HCT116 (cell line): ENCODE measurements around the gene FA2H. TPM values are rescaled to one million over a fixed set of nuclear protein-coding genes. Genes with fewer than 3 reads are reported as not detected.

Experiments
- ATAC-seq: fragments of 200-7000 bp; cut with Tn5 transposase; 2 replicates; pipeline ENCODE4 v1.9.1; 2020; ENCODE audit warnings: mild to moderate bottlenecking, moderate library complexity
- BruUV-seq: library from RNA; stranded (reverse); fragments of 400-500 nt; replicated peaks from 2 replicates; lab custom pipeline; 2021; lab: Mats Ljungman, UMichigan
- CTCF ChIA-PET: fragments of 300-600 bp; sonication (Branson Sonifier 250); formaldehyde crosslinking; loops from one replicate; lab custom pipeline; 2021; ENCODE audit warnings: antibody characterized with exemption; lab: Charles Lee
- POLR2A ChIA-PET: fragments of 300-600, 350-600 bp; sonication (Branson Sonifier 250); formaldehyde crosslinking; loops from one replicate; lab custom pipeline; 2021; ENCODE audit warnings: antibody characterized with exemption; lab: Charles Lee
- RAD21 ChIA-PET, 2 experiments: fragments of 300-600 bp; sonication (Branson Sonifier 250); formaldehyde crosslinking; loops; one replicate each; lab custom pipeline; 2023; ENCODE audit warnings: low total read pairs in 2 of 2; ENCODE audit not compliant: uncharacterized antibody in 2 of 2, unreplicated experiment in 2 of 2, low non-redundant PET in 1 of 2; lab: Charles Lee
- DNase-seq: peaks from one replicate; pipeline ENCODE4 v3.0.0-alpha.2; 2010; ENCODE audit warnings: low read depth, low spot score
- H2AFZ ChIP-seq: fragments of 200-600 bp; shearing (Covaris generic), sonication (generic); 2 replicates; pipeline ENCODE4 v1.6.1; 2017; ENCODE audit warnings: low read depth, mixed run types, mixed read lengths, antibody characterized with exemption, low read length; ENCODE audit not compliant: poor library complexity, severe bottlenecking
- H3K27ac ChIP-seq: 2 replicates; pipeline ENCODE4 v1.5.1; 2012; ENCODE audit warnings: low read depth, low read length
- H3K27me3 ChIP-seq: fragments of 200-600 bp; sonication (generic); 2 replicates; pipeline ENCODE4 v1.6.1; 2016; ENCODE audit warnings: mixed run types, low read length, mixed read lengths; ENCODE audit not compliant: insufficient read depth
- H3K36me3 ChIP-seq, 2 experiments: fragments of 200-500 bp in 1 of 2; fragments of 200-600 bp in 1 of 2; sonication (Bioruptor generic) in 1 of 2; sonication (generic) in 1 of 2; 2 replicates each; pipeline versions ENCODE4 v1.5.1 to v1.6.1; 2014 to 2016; ENCODE audit warnings: low read length in 2 of 2, inconsistent platforms in 1 of 2, mixed read lengths in 1 of 2, mixed run types in 1 of 2; ENCODE audit not compliant: insufficient read depth in 2 of 2, control insufficient read depth in 1 of 2
- H3K4me1 ChIP-seq, 2 experiments: fragments of 200-600 bp in 1 of 2; sonication (generic) in 1 of 2; 2 replicates each; pipeline versions ENCODE4 v1.5.1 to v1.6.1; 2012 to 2017; ENCODE audit warnings: low read length in 2 of 2, inconsistent platforms in 1 of 2, mild to moderate bottlenecking in 1 of 2, mixed read lengths in 1 of 2, mixed run types in 1 of 2, moderate library complexity in 1 of 2; ENCODE audit not compliant: insufficient read depth in 2 of 2, control insufficient read depth in 1 of 2
- H3K4me2 ChIP-seq: fragments of 200-600 bp; sonication (generic); 2 replicates; pipeline ENCODE4 v1.6.1; 2017; ENCODE audit warnings: mixed run types, low read length, mixed read lengths
- H3K4me3 ChIP-seq, 2 experiments: fragments of 200-600 bp in 1 of 2; sonication (generic) in 1 of 2; replicated peaks in 1 of 2; 2 replicates each; pipeline ENCODE4 v1.5.1; 2011 to 2016; ENCODE audit warnings: low read length in 2 of 2, control low read depth in 1 of 2, low read depth in 1 of 2, mild to moderate bottlenecking in 1 of 2, mixed read lengths in 1 of 2, mixed run types in 1 of 2
- H3K79me2 ChIP-seq: fragments of 200-600 bp; sonication (generic); 2 replicates; pipeline ENCODE4 v1.6.1; 2017; ENCODE audit warnings: mild to moderate bottlenecking, mixed run types, low read length, moderate library complexity, mixed read lengths; ENCODE audit not compliant: insufficient read depth
- H3K9ac ChIP-seq: fragments of 200-600 bp; sonication (generic); 2 replicates; pipeline ENCODE4 v1.6.1; 2016; ENCODE audit warnings: low read length, mixed read lengths
- H3K9me2 ChIP-seq: fragments of 200-600 bp; sonication (generic), shearing (Covaris generic); 2 replicates; pipeline ENCODE4 v1.6.1; 2017; ENCODE audit warnings: mixed run types, mild to moderate bottlenecking, moderate library complexity; ENCODE audit not compliant: insufficient read depth
- H3K9me3 ChIP-seq, 2 experiments: fragments of 200-500 bp in 1 of 2; fragments of 200-600 bp in 1 of 2; sonication (Bioruptor generic) in 1 of 2; sonication (generic) in 1 of 2; 2 replicates each; pipeline ENCODE4 v1.6.1; 2014 to 2017; ENCODE audit warnings: low read length in 2 of 2, mixed read lengths in 2 of 2, inconsistent platforms in 1 of 2, low read depth in 1 of 2, mild to moderate bottlenecking in 1 of 2, mixed run types in 1 of 2, moderate library complexity in 1 of 2; ENCODE audit not compliant: control insufficient read depth in 1 of 2, insufficient read depth in 1 of 2
- H4K20me1 ChIP-seq: fragments of 200-600 bp; sonication (generic), shearing (Covaris generic); 2 replicates; pipeline ENCODE4 v1.6.1; 2017; ENCODE audit warnings: mixed run types, mild to moderate bottlenecking, moderate library complexity; ENCODE audit not compliant: insufficient read depth
- CBX3 ChIP-seq: IDR thresholded peaks from 2 replicates; pipeline ENCODE4 v1.6.1; 2012; ENCODE audit warnings: low read depth
- CEBPB ChIP-seq: IDR thresholded peaks from 2 replicates; pipeline ENCODE4 v1.6.1; 2012; ENCODE audit warnings: low read depth
- CTCF ChIP-seq, 3 experiments: fragments of 200-600 bp in 1 of 3; sonication (generic) in 1 of 3; IDR thresholded peaks in 2 of 3; conservative IDR thresholded peaks in 1 of 3; 2 replicates each; pipeline ENCODE4 v1.5.1; 2012 to 2017; ENCODE audit warnings: low read depth in 2 of 3, low read length in 2 of 3, antibody characterized with exemption in 1 of 3, borderline replicate concordance in 1 of 3, control low read depth in 1 of 3, mild to moderate bottlenecking in 1 of 3, mixed read lengths in 1 of 3, mixed run types in 1 of 3, moderate library complexity in 1 of 3; ENCODE audit not compliant: insufficient read depth in 1 of 3
- ELF1 ChIP-seq: IDR thresholded peaks from 2 replicates; pipeline ENCODE4 v1.6.1; 2012; ENCODE audit warnings: low read depth, borderline replicate concordance
- EZH2 ChIP-seq: fragments of 200-600 bp; sonication (generic); IDR thresholded peaks from 2 replicates; pipeline ENCODE4 v1.6.1; 2017; ENCODE audit warnings: antibody characterized with exemption, mixed run types
- EZH2phosphoT487 ChIP-seq: fragments of 200-600 bp; IDR thresholded peaks from 2 replicates; pipeline ENCODE4 v1.6.1; 2018; ENCODE audit warnings: antibody characterized with exemption, borderline replicate concordance
- FOSL1 ChIP-seq: IDR thresholded peaks from 2 replicates; pipeline ENCODE4 v1.6.1; 2012; ENCODE audit warnings: low read depth
- JUND ChIP-seq: IDR thresholded peaks from 2 replicates; pipeline ENCODE4 v1.6.1; 2012
- MAX ChIP-seq: IDR thresholded peaks from 2 replicates; pipeline ENCODE4 v1.6.1; 2012
- POLR2AphosphoS5 ChIP-seq: IDR thresholded peaks from 2 replicates; pipeline ENCODE4 v1.6.1; 2011; ENCODE audit warnings: mild to moderate bottlenecking, low read depth, low read length, moderate library complexity
- RAD21 ChIP-seq: IDR thresholded peaks from 2 replicates; pipeline ENCODE4 v1.6.1; 2012; ENCODE audit warnings: low read depth, mild to moderate bottlenecking
- REST ChIP-seq: IDR thresholded peaks from 2 replicates; pipeline ENCODE4 v1.6.1; 2012; ENCODE audit warnings: low read depth
- SIN3A ChIP-seq: IDR thresholded peaks from 2 replicates; pipeline ENCODE4 v1.6.1; 2012; ENCODE audit warnings: low read depth
- SP1 ChIP-seq: IDR thresholded peaks from 2 replicates; pipeline ENCODE4 v1.6.1; 2012; ENCODE audit warnings: low read depth
- SRF ChIP-seq: IDR thresholded peaks from 2 replicates; pipeline ENCODE4 v1.6.1; 2012; ENCODE audit warnings: low read depth
- YY1 ChIP-seq: IDR thresholded peaks from 2 replicates; pipeline ENCODE4 v1.6.1; 2011; ENCODE audit warnings: low read length, low read depth, moderate library complexity, mild to moderate bottlenecking; ENCODE audit not compliant: insufficient replicate concordance; ENCODE audit errors: extremely low read depth
- ZBTB33 ChIP-seq: IDR thresholded peaks from 2 replicates; pipeline ENCODE4 v1.6.1; 2011; ENCODE audit warnings: mild to moderate bottlenecking, low read length, moderate library complexity; ENCODE audit not compliant: insufficient replicate concordance; ENCODE audit errors: extremely low read depth
- ZFX ChIP-seq: fragments of 450-650 bp; IDR thresholded peaks from 2 replicates; pipeline ENCODE4 v1.6.1; 2017
- ZNF274 ChIP-seq: fragments of 200-500 bp; sonication (Bioruptor generic); IDR thresholded peaks from 2 replicates; pipeline ENCODE4 v1.6.1; 2014; ENCODE audit warnings: mild to moderate bottlenecking, low read depth, low read length, inconsistent platforms
- intact Hi-C: fragments of 100-400 bp; cut with micrococcal nuclease; formaldehyde crosslinking; loops from 2 replicates; pipeline ENCODE4 v1.10.0; 2022
- total RNA-seq: library from RNA; stranded (reverse); gene quantifications from one replicate; pipeline ENCODE4 v1.2.1, GENCODE V29; 2021; ENCODE audit not compliant: unreplicated experiment
- TF ChIP-seq, protein P1 (sequence below): IDR thresholded peaks from 2 replicates; pipeline ENCODE4 v1.6.1; 2012

FA2H gene
- total RNA-seq, 1 experiment from 2014 or later, result 11.1 TPM

DNA sequence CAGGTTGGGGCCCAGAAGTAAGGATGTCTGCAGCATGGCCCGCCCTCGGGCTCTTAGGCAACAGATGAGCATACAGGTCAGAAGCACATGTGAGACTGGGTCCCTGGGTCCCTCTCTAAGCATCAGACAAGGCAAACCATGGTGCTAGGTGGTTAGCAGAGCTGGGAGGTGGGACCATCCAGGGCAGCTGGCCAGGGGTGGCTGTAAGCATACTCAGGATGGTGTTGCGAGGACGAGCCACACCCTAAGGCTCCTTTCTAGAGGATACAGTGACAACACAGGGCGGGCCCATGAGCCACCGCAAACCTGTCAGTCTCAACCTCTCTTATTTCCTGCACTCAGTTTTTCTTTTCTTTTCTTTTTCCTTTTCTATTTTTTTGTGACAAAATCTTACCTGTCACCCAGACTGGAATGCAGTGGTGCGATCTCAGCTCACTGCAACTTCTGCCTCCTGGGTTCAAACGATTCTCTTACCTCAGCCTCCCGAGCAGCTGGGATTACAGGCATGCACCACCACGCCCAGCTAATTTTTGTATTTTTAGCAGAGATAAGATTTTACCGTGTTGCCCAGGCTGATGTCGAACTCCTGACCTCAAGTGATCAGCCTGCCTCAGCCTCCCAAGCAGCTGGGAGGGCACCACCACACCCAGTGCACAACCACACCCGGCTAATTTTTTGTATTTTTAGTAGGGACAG, 3.6 kb downstream of the FA2H start:
- Histone ChIP-seq H3K79me2 (no peaks in the 10 kb centered on the region), H3K4me1 (peaks cover 14 to 33% of the 10 kb centered on the region in 2 experiments; a peak in 3 of 4 replicates), H4K20me1 (no peaks in the 10 kb centered on the region), H3K27me3 (no peaks in the 10 kb centered on the region), H3K36me3 (no peaks in the 10 kb centered on the region), H3K9me3 (no peaks in the 10 kb centered on the region), H3K4me3 (no peak overlapping the region), H3K4me2 (no peak overlapping the region)
- CTCF ChIA-PET, result no interaction called here
- DNase-seq (no peak), ATAC-seq (no peak)
- POLR2A ChIA-PET, result no interaction called here
- RAD21 ChIA-PET, result no interaction called here
- TF ChIP-seq SIN3A (no peak), ZFX (no peak), JUND (no peak), ZNF274 (no peak), FOSL1 (no peak), EZH2phosphoT487 (no peak), YY1 (no peak), CTCF (IDR thresholded peaks at IDR 0.05 in 2 of 3, conservative IDR thresholded peaks at IDR 0.05 in 1 of 3; ENCODE audit: borderline replicate concordance in 1 of 3, insufficient read depth in 1 of 3, low read depth in 2 of 3, low read length in 2 of 3) (no peak), RAD21 (no peak), ELF1 (no peak), SP1 (no peak), CBX3 (no peak), CEBPB (no peak), SRF (no peak), POLR2AphosphoS5 (no peak), MAX (no peak), EZH2 (no peak), REST (no peak), ZBTB33 (no peak)
- TF ChIP-seq, protein P1, sequence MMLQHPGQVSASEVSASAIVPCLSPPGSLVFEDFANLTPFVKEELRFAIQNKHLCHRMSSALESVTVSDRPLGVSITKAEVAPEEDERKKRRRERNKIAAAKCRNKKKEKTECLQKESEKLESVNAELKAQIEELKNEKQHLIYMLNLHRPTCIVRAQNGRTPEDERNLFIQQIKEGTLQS, result no peak
- TF ChIP-seq, all 23 proteins: peak for 0
- Histone ChIP-seq H3K9me2 (no peaks in the 10 kb centered on the region), H3K27ac (no peak overlapping the region), H3K9ac (no peak overlapping the region), H2AFZ (no peak overlapping the region)
- intact Hi-C loops, result no loop called here
- no TSS peak for BruUV-seq
